Thyroid gland (tissue), 4 donors: ENCODE data around the gene SMAD3.
"Not testable (repeated sequence)": the region's sequence is repeated elsewhere in the genome, so short reads cannot be mapped to it uniquely, and the experiment has no call there.

Experiments used
- POLR2A ChIP-seq, 2 donors: fragments of 450-650 bp; IDR thresholded peaks; one replicate each; pipeline ENCODE4 v1.6.1; 2017; ENCODE audit warnings: antibody characterized with exemption in 2 of 2, mild to moderate bottlenecking in 2 of 2, moderate library complexity in 1 of 2
- TF ChIP-seq, protein P1 (sequence below), 6 experiments: fragments of 200-600 bp in 3 of 6; fragments of 450-650 bp in 3 of 6; sonication (generic) in 3 of 6; IDR thresholded peaks; one replicate each; pipeline ENCODE4 v1.5.1; 2016 to 2019; ENCODE audit warnings: antibody characterized with exemption in 6 of 6, mild to moderate bottlenecking in 2 of 6, inconsistent platforms in 1 of 6, moderate library complexity in 1 of 6

DNA sequence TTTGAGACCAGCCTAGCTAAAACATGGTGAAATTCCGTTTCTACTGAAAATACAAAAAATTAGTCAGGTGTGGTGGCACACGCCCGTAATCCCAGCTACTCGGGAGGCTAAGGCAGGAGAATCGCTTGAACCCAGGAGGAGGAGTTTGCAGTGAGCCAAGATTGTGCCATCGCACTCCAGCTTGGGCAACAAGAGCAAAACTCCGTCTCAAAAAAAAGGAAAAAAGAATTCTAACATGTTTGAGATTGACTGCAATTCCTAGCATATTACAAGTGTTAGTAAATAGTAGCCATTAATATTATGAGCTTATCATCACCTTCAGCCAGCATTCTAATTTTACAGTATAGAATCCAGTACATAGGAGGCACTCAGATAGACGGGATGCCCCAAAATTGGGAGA, 57.9 kb downstream of the SMAD3 start:
- not testable (repeated sequence) for TF ChIP-seq POLR2A (IDR thresholded peaks at IDR 0.05)
- TF ChIP-seq, protein P1, sequence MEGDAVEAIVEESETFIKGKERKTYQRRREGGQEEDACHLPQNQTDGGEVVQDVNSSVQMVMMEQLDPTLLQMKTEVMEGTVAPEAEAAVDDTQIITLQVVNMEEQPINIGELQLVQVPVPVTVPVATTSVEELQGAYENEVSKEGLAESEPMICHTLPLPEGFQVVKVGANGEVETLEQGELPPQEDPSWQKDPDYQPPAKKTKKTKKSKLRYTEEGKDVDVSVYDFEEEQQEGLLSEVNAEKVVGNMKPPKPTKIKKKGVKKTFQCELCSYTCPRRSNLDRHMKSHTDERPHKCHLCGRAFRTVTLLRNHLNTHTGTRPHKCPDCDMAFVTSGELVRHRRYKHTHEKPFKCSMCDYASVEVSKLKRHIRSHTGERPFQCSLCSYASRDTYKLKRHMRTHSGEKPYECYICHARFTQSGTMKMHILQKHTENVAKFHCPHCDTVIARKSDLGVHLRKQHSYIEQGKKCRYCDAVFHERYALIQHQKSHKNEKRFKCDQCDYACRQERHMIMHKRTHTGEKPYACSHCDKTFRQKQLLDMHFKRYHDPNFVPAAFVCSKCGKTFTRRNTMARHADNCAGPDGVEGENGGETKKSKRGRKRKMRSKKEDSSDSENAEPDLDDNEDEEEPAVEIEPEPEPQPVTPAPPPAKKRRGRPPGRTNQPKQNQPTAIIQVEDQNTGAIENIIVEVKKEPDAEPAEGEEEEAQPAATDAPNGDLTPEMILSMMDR (IDR thresholded peaks at IDR 0.05): not testable (repeated sequence)
